GM23338 (cell line): Measurements from ENCODE around the gene TNFSF13B. TPM values are rescaled to one million over a fixed set of nuclear protein-coding genes. Genes with fewer than 3 reads are reported as not detected.

Experiments used
- ATAC-seq: fragments of 200-7000 bp; cut with Tn5 transposase; 3 replicates; pipeline ENCODE4 v1.9.1; 2020
- DNase-seq: peaks from one replicate; pipeline ENCODE4 v3.0.0-alpha.2; 2015; ENCODE audit warnings: low spot score
- H2AFZ ChIP-seq: fragments of 200-600 bp; sonication (generic); 2 replicates; pipeline ENCODE4 v1.8.0; 2016; ENCODE audit warnings: antibody characterized with exemption, mild to moderate bottlenecking, moderate library complexity
- H3F3A ChIP-seq: fragments of 200-600 bp; sonication (generic); replicated peaks from 2 replicates; pipeline ENCODE4 v1.8.0; 2017; ENCODE audit warnings: antibody characterized with exemption, mixed run types, low read depth
- H3K27ac ChIP-seq: fragments of 200-600 bp; sonication (generic); 2 replicates; pipeline ENCODE4 v1.6.1; 2016; ENCODE audit warnings: low read depth
- H3K27me3 ChIP-seq: fragments of 200-600 bp; sonication (generic); 2 replicates; pipeline ENCODE4 v1.8.0; 2016; ENCODE audit warnings: mild to moderate bottlenecking, mixed run types, moderate library complexity; ENCODE audit not compliant: insufficient read depth
- H3K36me3 ChIP-seq: fragments of 200-600 bp; sonication (generic); 2 replicates; pipeline ENCODE4 v1.8.0; 2016; ENCODE audit warnings: mild to moderate bottlenecking; ENCODE audit not compliant: insufficient read depth
- H3K4me1 ChIP-seq: fragments of 200-600 bp; sonication (generic); 2 replicates; pipeline ENCODE4 v1.8.0; 2016; ENCODE audit warnings: mild to moderate bottlenecking, moderate library complexity; ENCODE audit not compliant: insufficient read depth
- H3K4me2 ChIP-seq: fragments of 200-600 bp; sonication (generic); 2 replicates; pipeline ENCODE4 v1.7.1; 2017; ENCODE audit warnings: mixed run types
- H3K4me3 ChIP-seq: fragments of 200-600 bp; sonication (generic); 2 replicates; pipeline ENCODE4 v1.6.1; 2016; ENCODE audit warnings: mixed run types
- H3K79me2 ChIP-seq: fragments of 200-600 bp; sonication (generic); replicated peaks from 2 replicates; pipeline ENCODE4 v1.8.0; 2017; ENCODE audit warnings: mild to moderate bottlenecking; ENCODE audit not compliant: insufficient read depth
- H3K9me2 ChIP-seq: fragments of 200-600 bp; sonication (generic); 2 replicates; pipeline ENCODE4 v1.8.0; 2017; ENCODE audit not compliant: insufficient read depth
- H4K20me1 ChIP-seq: fragments of 200-600 bp; sonication (generic); replicated peaks from 2 replicates; pipeline ENCODE4 v1.8.0; 2017; ENCODE audit warnings: mild to moderate bottlenecking; ENCODE audit not compliant: insufficient read depth
- H3K27ac Mint-ChIP-seq: 2 replicates; pipeline ENCODE4 v1.8.0; 2020; ENCODE audit warnings: inconsistent platforms, mild to moderate bottlenecking, moderate library complexity, mixed read lengths
- H3K27me3 Mint-ChIP-seq: 3 replicates; pipeline ENCODE4 v1.8.0; 2022; ENCODE audit warnings: low read depth, mild to moderate bottlenecking, moderate library complexity, mixed read lengths, inconsistent platforms; ENCODE audit not compliant: insufficient read depth, poor library complexity
- H3K36me3 Mint-ChIP-seq: 3 replicates; pipeline ENCODE4 v1.8.0; 2021; ENCODE audit warnings: low read depth, mild to moderate bottlenecking, inconsistent platforms, moderate library complexity, mixed read lengths
- H3K4me1 Mint-ChIP-seq: 3 replicates; pipeline ENCODE4 v1.8.0; 2020; ENCODE audit warnings: mild to moderate bottlenecking, inconsistent platforms, mixed read lengths
- H3K4me3 Mint-ChIP-seq: 3 replicates; pipeline ENCODE4 v1.8.0; 2021; ENCODE audit warnings: moderate library complexity, mild to moderate bottlenecking, inconsistent platforms, mixed read lengths
- H3K9me3 Mint-ChIP-seq: 3 replicates; pipeline ENCODE4 v1.8.0; 2020; ENCODE audit warnings: moderate library complexity, mild to moderate bottlenecking, inconsistent platforms, mixed read lengths
- CREB1 ChIP-seq: fragments of 250-450 bp; sonication (Bioruptor Pico); IDR thresholded peaks from 2 replicates; pipeline ENCODE4 v1.5.0; 2020; ENCODE audit warnings: low read depth, mild to moderate bottlenecking, moderate library complexity
- CTCF ChIP-seq, 2 experiments: fragments of 200-600 bp in 1 of 2; sonication (generic) in 1 of 2; conservative IDR thresholded peaks; 2 replicates each; pipeline versions ENCODE4 v1.5.1 to v1.6.1; 2016 to 2017; ENCODE audit warnings: antibody characterized with exemption in 2 of 2, low read depth in 2 of 2, mild to moderate bottlenecking in 2 of 2, moderate library complexity in 1 of 2
- ETS1 ChIP-seq: IDR thresholded peaks from 2 replicates; pipeline ENCODE4 v1.6.1; 2016; ENCODE audit warnings: antibody characterized with exemption
- EZH2 ChIP-seq: fragments of 200-600 bp; sonication (generic); IDR thresholded peaks from one replicate; pipeline ENCODE4 v1.8.0; 2017; ENCODE audit warnings: antibody characterized with exemption, mild to moderate bottlenecking, low read depth; ENCODE audit not compliant: unreplicated experiment
- EZH2phosphoT487 ChIP-seq: fragments of 200-600 bp; sonication (generic); IDR thresholded peaks from one replicate; pipeline ENCODE4 v1.8.1; 2018; ENCODE audit warnings: antibody characterized with exemption; ENCODE audit not compliant: unreplicated experiment
- JUNB ChIP-seq: IDR thresholded peaks from one replicate; pipeline ENCODE4 v1.6.1; 2016; ENCODE audit warnings: antibody characterized with exemption; ENCODE audit not compliant: unreplicated experiment
- NANOG ChIP-seq: IDR thresholded peaks from 2 replicates; pipeline ENCODE4 v1.6.1; 2016; ENCODE audit warnings: antibody characterized with exemption, borderline replicate concordance
- POLR2AphosphoS5 ChIP-seq: IDR thresholded peaks from 2 replicates; pipeline ENCODE4 v1.6.1; 2016; ENCODE audit warnings: antibody characterized with exemption, low read depth
- REST ChIP-seq: IDR thresholded peaks from one replicate; pipeline ENCODE4 v1.6.1; 2018; ENCODE audit warnings: antibody characterized with exemption; ENCODE audit not compliant: unreplicated experiment
- STAT1 ChIP-seq: IDR thresholded peaks from one replicate; pipeline ENCODE4 v1.6.1; 2016; ENCODE audit warnings: antibody characterized with exemption; ENCODE audit not compliant: unreplicated experiment
- ZNF114 ChIP-seq: fragments of 250-450 bp; sonication (Bioruptor Pico); IDR thresholded peaks from 2 replicates; pipeline ENCODE4 v1.5.0; 2020; ENCODE audit warnings: mild to moderate bottlenecking, moderate library complexity
- ZNF331 ChIP-seq: fragments of 250-450 bp; sonication (Bioruptor Pico); IDR thresholded peaks from 2 replicates; pipeline ENCODE4 v1.5.0; 2020; ENCODE audit warnings: low read depth, mild to moderate bottlenecking, moderate library complexity
- ZNF462 ChIP-seq: fragments of 250-450 bp; sonication (Bioruptor Pico); IDR thresholded peaks from 2 replicates; pipeline ENCODE4 v1.5.0; 2020; ENCODE audit warnings: mild to moderate bottlenecking, moderate library complexity
- polyA plus RNA-seq: library from polyadenylated mRNA; unstranded; fragments of >200 nt; fragmentation: Nextera tagmentation; extraction: Ambion mirVana; gene quantifications from 2 replicates; pipeline ENCODE4 v1.2.1, GENCODE V29; 2016
- total RNA-seq: library from RNA; depleted of rRNA; stranded (reverse); fragments of >200 nt; shearing (Covaris generic); gene quantifications from 2 replicates; pipeline ENCODE4 v1.2.3, GENCODE V29; 2014

Gene TNFSF13B
- total and polyA plus RNA-seq, 2 experiments from 2014 or later: 0.10 to 0.55 TPM

GRCh38 chr13:108289819-108290218, 20.3 kb downstream of the TNFSF13B start:
- Mint-ChIP-seq H3K27me3 (no peaks in the 10 kb centered on the region), H3K9me3 (no peaks in the 10 kb centered on the region)
- ATAC-seq: no peak

More at GRCh38 chr13:108289819-108290218, 20.3 kb downstream of the TNFSF13B start:
- Histone ChIP-seq H3K79me2 (no peaks in the 10 kb centered on the region), H3F3A (no peaks in the 10 kb centered on the region), H3K4me2 (no peak overlapping the region), H3K4me1 (peaks cover 11% of the 10 kb centered on the region), H3K36me3 (no peaks in the 10 kb centered on the region), H3K9me2 (no peaks in the 10 kb centered on the region), H4K20me1 (no peaks in the 10 kb centered on the region), H3K27me3 (no peaks in the 10 kb centered on the region), H2AFZ (no peak overlapping the region), H3K4me3 (no peak overlapping the region), H3K27ac (no peak overlapping the region)
- H3K4me1 Mint-ChIP-seq: peaks cover 10% of the 10 kb centered on the region
- H3K36me3 Mint-ChIP-seq: no peaks in the 10 kb centered on the region
- no peak for TF ChIP-seq JUNB
- no peak for TF ChIP-seq EZH2
- no peak for TF ChIP-seq STAT1
- no peak for TF ChIP-seq EZH2phosphoT487
- no peak for TF ChIP-seq ZNF114
- TF ChIP-seq ETS1: no peak
- no peak for TF ChIP-seq POLR2AphosphoS5
- TF ChIP-seq CTCF (conservative IDR thresholded peaks at IDR 0.05; ENCODE audit: low read depth in 2 of 2): no peak
- TF ChIP-seq NANOG: no peak
- TF ChIP-seq CREB1 (CRISPR knock-in tag): no peak
- no peak for TF ChIP-seq REST
- no peak for TF ChIP-seq ZNF462
- no peak for TF ChIP-seq ZNF331 (CRISPR knock-in tag)
- H3K4me3 Mint-ChIP-seq: no peak overlapping the region
- no peak overlapping the region for H3K27ac Mint-ChIP-seq
- DNase-seq: no peak
